Epithelial cell of prostate (primary cell): ENCODE results near the gene FRG2.
"Not testable (repeated sequence)": the region's sequence is repeated elsewhere in the genome, so short reads cannot be mapped to it uniquely, and the experiment has no call there.

ENCODE experiments used
- DNase-seq: peaks from one replicate; pipeline ENCODE4 v3.0.0-alpha.2; 2011; ENCODE audit warnings: low read depth, low spot score
- H3K27ac ChIP-seq: fragments of 450-650 bp; 2 replicates; pipeline ENCODE4 v1.5.1; 2017; ENCODE audit warnings: mild to moderate bottlenecking

The FRG2 gene

GRCh38 chr4:190016369-190017289 lies 10.4 kb downstream of the FRG2 start:
- DNase-seq, result no peak
- H3K27ac ChIP-seq, result no peak overlapping the region

DNA sequence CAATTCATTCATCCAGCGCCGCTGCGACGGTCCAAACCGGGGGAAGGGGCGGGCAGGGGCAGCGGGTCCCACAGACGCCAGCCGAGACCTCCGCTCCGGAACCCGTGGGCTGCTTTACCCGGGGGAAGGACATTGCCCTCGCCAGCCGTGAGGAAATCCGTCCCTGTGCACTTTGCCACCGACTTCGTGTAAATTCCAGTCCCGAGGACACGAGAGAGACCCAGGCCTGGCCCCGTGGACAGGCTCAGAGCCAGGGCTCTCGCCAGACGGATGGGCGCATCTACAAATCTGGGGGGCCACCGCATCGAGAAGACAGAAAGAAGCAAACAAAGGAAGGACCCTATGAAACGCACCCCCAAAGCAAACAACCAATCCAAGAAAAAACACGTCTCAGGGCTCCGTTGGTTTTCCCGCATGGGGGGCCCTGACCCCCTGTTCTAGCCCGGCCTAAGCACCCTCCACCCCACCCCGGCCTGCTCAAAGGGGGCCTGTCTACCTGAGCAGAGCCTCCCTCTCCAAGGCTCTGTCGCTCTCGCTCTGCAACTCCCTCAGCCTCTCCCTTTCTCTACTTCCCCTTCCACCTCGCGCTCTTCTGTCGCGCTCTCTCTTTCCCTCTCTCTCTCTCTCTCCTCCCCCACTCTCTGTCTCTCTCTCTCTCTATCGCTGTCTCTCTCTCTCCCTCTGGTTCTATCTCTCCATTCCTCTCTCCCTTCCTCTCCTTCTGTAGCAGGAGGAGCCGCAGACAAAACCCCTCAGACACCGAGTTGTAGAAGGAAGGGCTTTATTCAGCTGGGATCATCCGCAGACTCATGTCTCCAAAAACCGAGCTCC lies 11.3 kb downstream of the FRG2 start:
- no peak for DNase-seq
- no peak overlapping the region for H3K27ac ChIP-seq

DNA sequence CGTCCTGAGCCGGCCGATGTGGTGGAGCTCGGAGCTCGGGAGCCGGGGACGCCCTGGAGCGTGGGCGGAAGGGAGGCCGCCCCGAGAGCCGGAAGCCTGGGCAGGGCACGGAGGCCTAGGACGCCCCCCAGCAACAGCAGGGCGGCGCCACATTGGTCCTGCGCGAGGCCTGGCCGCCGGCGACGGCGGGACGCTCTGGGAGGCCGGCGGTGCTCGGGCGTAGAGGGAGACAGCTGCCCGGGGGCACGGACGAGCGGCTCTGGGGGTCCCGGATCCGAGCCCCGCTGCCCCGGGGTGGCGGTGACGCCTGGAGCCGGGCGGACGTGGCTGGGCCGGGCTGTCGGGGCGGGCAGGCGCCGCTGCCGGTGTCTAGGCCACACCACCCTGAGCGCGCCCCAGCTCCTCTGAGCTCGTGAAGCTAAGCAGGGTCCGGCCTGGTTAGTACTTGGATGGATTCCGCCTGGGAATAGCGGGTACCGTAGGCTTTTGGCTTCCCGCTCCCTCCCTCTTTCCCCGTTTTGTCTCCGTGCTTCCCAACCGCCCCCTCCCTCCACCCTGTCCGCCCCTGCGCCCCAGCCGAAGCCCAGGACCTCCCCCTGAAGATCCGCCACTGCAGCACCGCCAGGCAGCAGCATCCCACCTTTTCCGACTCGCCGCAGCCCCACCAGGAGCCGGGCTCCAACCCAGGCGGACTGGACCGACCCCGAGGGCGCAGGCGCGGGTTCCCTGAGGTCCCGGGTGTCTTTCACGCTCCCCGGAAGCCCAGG lies 12.1 kb downstream of the FRG2 start:
- no peak overlapping the region for H3K27ac ChIP-seq
- no peak for DNase-seq

- not testable (repeated sequence) for H3K27ac ChIP-seq, DNase-seq
Measured at GRCh38 chr4:189989941-189990340, 37.1 kb downstream of the FRG2 start.

- no peak overlapping the region for H3K27ac ChIP-seq
- DNase-seq, result no peak
Measured at GRCh38 chr4:189988877-189989431, 38.1 kb downstream of the FRG2 start.

GRCh38 chr4:189985651-189986243 lies 41.3 kb downstream of the FRG2 start:
- not testable (repeated sequence) for H3K27ac ChIP-seq, DNase-seq

- not testable (repeated sequence) for H3K27ac ChIP-seq, DNase-seq
Measured at GRCh38 chr4:189984661-189985060, 42.4 kb downstream of the FRG2 start.

GRCh38 chr4:189983916-189984526 lies 43.0 kb downstream of the FRG2 start:
- H3K27ac ChIP-seq, DNase-seq: not testable (repeated sequence)

DNA sequence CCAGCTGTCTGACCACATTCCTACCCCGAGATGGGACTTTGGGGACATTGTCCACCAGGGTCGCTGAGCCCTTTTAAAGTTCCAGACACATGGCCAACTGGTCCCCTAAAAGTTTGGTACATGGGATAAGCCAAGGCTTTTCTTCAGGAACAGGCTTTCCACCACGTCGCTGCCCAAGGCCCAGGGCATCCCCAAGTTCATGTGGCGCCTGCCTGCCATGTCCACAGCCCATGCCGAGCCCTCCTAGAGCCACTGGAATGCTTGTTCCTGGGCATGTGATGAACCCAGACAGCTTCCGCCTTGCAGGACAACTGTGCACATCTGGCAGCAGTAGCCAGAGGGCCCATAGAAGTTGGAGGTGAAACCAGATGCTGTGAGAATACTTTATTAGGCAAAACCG lies 45.1 kb downstream of the FRG2 start:
- no peak for DNase-seq
- no peak overlapping the region for H3K27ac ChIP-seq

DNA sequence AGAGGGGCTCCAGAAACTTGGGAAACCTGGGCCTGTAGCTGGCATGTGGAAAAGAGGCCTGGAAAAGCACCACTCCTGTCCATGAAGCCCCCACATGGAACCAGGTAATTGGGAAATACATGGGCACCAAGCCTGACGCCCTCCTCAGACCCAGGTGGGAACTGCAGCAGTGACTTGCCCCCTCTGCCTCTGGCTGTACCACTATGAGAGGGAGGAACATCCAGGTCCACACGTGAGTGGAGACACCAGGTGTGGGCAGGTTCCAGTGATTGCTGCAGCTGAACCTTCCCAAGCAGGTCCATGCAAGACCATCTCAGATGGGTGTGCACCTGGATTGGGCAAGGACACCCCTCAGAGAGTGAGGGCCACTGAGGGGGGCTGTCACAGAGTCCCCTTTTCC lies 46.8 kb downstream of the FRG2 start:
- DNase-seq, H3K27ac ChIP-seq: not testable (repeated sequence)

DNA sequence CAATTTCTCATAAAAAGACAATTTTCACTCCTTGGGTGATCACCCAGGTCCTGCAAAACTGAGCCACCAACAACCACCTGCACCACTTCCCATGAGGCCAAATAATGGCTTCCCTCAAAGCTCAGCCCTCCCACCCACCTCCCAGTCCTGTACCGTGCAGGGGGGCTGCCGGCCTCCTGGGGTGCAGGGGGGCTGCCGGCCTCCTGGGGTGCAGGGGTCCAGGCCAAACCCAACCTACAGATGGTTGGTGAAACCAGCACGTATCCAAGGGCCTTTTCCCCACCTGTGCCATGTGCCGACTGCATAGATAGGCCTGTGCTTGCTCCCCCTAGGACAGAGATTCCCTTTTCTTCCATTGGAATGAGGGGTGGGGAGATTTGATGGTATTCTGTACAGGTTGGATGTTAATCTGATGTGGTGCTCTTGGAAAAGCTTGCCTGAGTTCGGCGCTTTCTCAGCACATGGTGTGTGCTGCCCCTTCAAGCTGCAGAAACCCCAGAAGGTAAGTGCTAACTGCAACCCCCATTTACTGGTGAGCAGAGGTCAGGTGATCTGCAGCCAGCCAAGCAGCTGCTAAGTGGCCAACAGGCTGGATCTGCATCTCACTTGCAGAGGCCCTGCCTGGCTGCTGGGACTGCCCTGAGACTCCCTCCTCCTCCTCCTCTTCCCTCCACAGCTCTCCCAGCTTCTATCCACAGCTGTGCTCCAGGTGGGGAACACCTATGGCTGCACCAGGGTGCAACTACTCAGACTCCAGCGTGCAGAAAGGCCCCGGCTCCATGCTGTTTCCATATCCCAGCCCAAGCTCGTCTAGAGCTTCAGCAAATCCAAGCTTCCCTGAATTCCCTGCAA lies 47.6 kb downstream of the FRG2 start:
- DNase-seq, result no peak

More for the DNA sequence above, 47.6 kb downstream of the FRG2 start:
- H3K27ac ChIP-seq, result no peak overlapping the region
